ENCODE measurements around the gene GARIN5B.
"Not testable (repeated sequence)": the region's sequence is repeated elsewhere in the genome, so short reads cannot be mapped to it uniquely, and the experiment has no call there.

DNA sequence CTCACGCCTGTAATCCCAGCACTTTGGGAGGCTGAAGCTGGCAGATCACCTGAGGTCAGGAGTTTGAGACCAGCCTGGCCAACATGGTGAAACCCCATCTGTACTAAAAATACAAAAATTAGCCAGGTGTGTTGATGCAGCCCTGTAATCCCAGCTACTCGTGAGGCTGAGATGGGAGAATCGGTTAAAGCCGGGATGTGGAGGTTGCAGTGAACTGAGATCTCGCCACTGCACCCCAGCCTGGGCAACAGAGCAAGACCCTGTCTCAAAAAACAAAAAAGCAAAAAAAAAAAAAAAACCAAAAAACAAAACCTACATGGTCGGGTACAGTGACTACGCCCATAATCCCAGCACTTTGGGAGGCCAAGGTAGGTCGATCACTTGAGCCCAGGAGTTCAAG is 46.1 kb upstream of the GARIN5B start:
- not testable (repeated sequence) for TF ChIP-seq SAP30 (IDR thresholded peaks at IDR 0.05; ENCODE audit: insufficient read depth, insufficient replicate concordance, low read length); ZNF274 (IDR thresholded peaks at IDR 0.05; ENCODE audit: borderline replicate concordance, extremely low read depth, low read length); POLR2AphosphoS5 (IDR thresholded peaks at IDR 0.05; ENCODE audit: low read depth, low read length); RFX5 (IDR thresholded peaks at IDR 0.05; ENCODE audit: borderline replicate concordance, low read depth, low read length); USF2 (IDR thresholded peaks at IDR 0.05; ENCODE audit: low read length); ATF3 (IDR thresholded peaks at IDR 0.05; ENCODE audit: insufficient read depth, low read depth, low read length); POLR2A (IDR thresholded peaks at IDR 0.05; ENCODE audit: control extremely low read depth in 1 of 2, low read depth in 2 of 2, low read length in 2 of 2); GABPA (IDR thresholded peaks at IDR 0.05; ENCODE audit: borderline replicate concordance, insufficient read depth, low read length); RNF2 (IDR thresholded peaks at IDR 0.05; ENCODE audit: borderline replicate concordance, low read depth, low read length, missing control alignments, poor library complexity, severe bottlenecking); JUN (IDR thresholded peaks at IDR 0.05; ENCODE audit: low read depth, low read length); EP300 (IDR thresholded peaks at IDR 0.05; ENCODE audit: borderline replicate concordance in 1 of 2, low read depth in 2 of 2, low read length in 2 of 2)
- TF ChIP-seq, protein P1, sequence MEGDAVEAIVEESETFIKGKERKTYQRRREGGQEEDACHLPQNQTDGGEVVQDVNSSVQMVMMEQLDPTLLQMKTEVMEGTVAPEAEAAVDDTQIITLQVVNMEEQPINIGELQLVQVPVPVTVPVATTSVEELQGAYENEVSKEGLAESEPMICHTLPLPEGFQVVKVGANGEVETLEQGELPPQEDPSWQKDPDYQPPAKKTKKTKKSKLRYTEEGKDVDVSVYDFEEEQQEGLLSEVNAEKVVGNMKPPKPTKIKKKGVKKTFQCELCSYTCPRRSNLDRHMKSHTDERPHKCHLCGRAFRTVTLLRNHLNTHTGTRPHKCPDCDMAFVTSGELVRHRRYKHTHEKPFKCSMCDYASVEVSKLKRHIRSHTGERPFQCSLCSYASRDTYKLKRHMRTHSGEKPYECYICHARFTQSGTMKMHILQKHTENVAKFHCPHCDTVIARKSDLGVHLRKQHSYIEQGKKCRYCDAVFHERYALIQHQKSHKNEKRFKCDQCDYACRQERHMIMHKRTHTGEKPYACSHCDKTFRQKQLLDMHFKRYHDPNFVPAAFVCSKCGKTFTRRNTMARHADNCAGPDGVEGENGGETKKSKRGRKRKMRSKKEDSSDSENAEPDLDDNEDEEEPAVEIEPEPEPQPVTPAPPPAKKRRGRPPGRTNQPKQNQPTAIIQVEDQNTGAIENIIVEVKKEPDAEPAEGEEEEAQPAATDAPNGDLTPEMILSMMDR (IDR thresholded peaks at IDR 0.05; ENCODE audit: control extremely low read depth in 1 of 3, insufficient read depth in 1 of 3, low read depth in 1 of 3, low read length in 3 of 3) = not testable (repeated sequence)

Measured in H1 (cell line).